ENCODE data around the gene FHIP2A. TPM values are rescaled to one million over a fixed set of nuclear protein-coding genes. Genes with fewer than 3 reads are reported as not detected.

Gene FHIP2A
- total RNA-seq, 2 experiments from 2014 or later = 4.2 to 13.2 TPM

- Histone ChIP-seq H3K4me3 (ENCODE audit: low read depth, low read length, poor library complexity, severe bottlenecking) (no peak overlapping the region), H3K4me1 (ENCODE audit: insufficient read depth, low read length, poor library complexity, severe bottlenecking) (no peaks in the 10 kb centered on the region), H3K79me2 (ENCODE audit: insufficient read depth, low read depth, low read length) (no peaks in the 10 kb centered on the region), H3K9me3 (ENCODE audit: low read length) (no peaks in the 10 kb centered on the region; the same call in 1 of the 2 replicates), H2AFZ (ENCODE audit: low read length) (no peak overlapping the region), H3K4me2 (ENCODE audit: low read length) (no peak overlapping the region), H4K20me1 (ENCODE audit: insufficient read depth, low read length) (no peaks in the 10 kb centered on the region), H3K9me2 (ENCODE audit: insufficient read depth, low read length) (no peaks in the 10 kb centered on the region), H3K36me3 (ENCODE audit: insufficient read depth, low read length) (peaks cover 54% of the 10 kb centered on the region), H3K27ac (ENCODE audit: low read depth, low read length, poor library complexity, severe bottlenecking) (no peak overlapping the region)
- no peak for DNase-seq (ENCODE audit: low spot score)
- no peak for TF ChIP-seq EZH2phosphoT487 (IDR thresholded peaks at IDR 0.05; ENCODE audit: borderline replicate concordance, low read depth, low read length)
- TF ChIP-seq CTCF (conservative IDR thresholded peaks at IDR 0.05; ENCODE audit: low read length) = no peak
- POLR2A ChIA-PET = no interaction called here
- intact Hi-C loops (cut with micrococcal nuclease; ENCODE audit: unreplicated experiment) = no loop called here
- CTCF ChIA-PET (ENCODE audit: unreplicated experiment) = no interaction called here
- BruUV-seq (replicated peaks) = no TSS peak
Observed at GRCh38 chr10:114850126-114850525, 28.5 kb downstream of the FHIP2A start.

- H3K9me2 ChIP-seq (ENCODE audit: insufficient read depth, low read length) = no peaks in the 10 kb centered on the region
- CTCF ChIA-PET (ENCODE audit: unreplicated experiment) = no interaction called here
- no peaks in the 10 kb centered on the region for H4K20me1 ChIP-seq (ENCODE audit: insufficient read depth, low read length)
- intact Hi-C loops (cut with micrococcal nuclease; ENCODE audit: unreplicated experiment) = no loop called here
- H3K4me3 ChIP-seq (ENCODE audit: low read depth, low read length, poor library complexity, severe bottlenecking) = no peak overlapping the region
- H3K27ac ChIP-seq (ENCODE audit: low read depth, low read length, poor library complexity, severe bottlenecking) = no peak overlapping the region
- no peak for DNase-seq (ENCODE audit: low spot score)
- TF ChIP-seq CTCF (conservative IDR thresholded peaks at IDR 0.05; ENCODE audit: low read length) (no peak), EZH2phosphoT487 (IDR thresholded peaks at IDR 0.05; ENCODE audit: borderline replicate concordance, low read depth, low read length) (no peak)
- H2AFZ ChIP-seq (ENCODE audit: low read length) = no peak overlapping the region
- H3K4me1 ChIP-seq (ENCODE audit: insufficient read depth, low read length, poor library complexity, severe bottlenecking) = no peaks in the 10 kb centered on the region
- no peaks in the 10 kb centered on the region; the same call in 1 of the 2 replicates for H3K9me3 ChIP-seq (ENCODE audit: low read length)
- BruUV-seq (replicated peaks) = no TSS peak
- no peak overlapping the region for H3K4me2 ChIP-seq (ENCODE audit: low read length)
- peaks cover 58% of the 10 kb centered on the region for H3K36me3 ChIP-seq (ENCODE audit: insufficient read depth, low read length)
- POLR2A ChIA-PET = no interaction called here
- H3K79me2 ChIP-seq (ENCODE audit: insufficient read depth, low read depth, low read length) = no peaks in the 10 kb centered on the region
Observed at GRCh38 chr10:114851336-114851735, 29.8 kb downstream of the FHIP2A start.

- no peaks in the 10 kb centered on the region for H3K4me1 ChIP-seq (ENCODE audit: insufficient read depth, low read length, poor library complexity, severe bottlenecking)
- H3K9me3 ChIP-seq (ENCODE audit: low read length) = no peaks in the 10 kb centered on the region; the same call in 1 of the 2 replicates
- H3K4me2 ChIP-seq (ENCODE audit: low read length) = no peak overlapping the region
- peaks cover 58% of the 10 kb centered on the region for H3K36me3 ChIP-seq (ENCODE audit: insufficient read depth, low read length)
- ChIA-PET CTCF (ENCODE audit: unreplicated experiment) (no interaction called here), POLR2A (interaction anchor here (1.5 kb wide), 1 partner anchor 25 kb away, joined by 8 read pairs; no protein-coding TSS in a partner anchor)
- no peak overlapping the region for H3K4me3 ChIP-seq (ENCODE audit: low read depth, low read length, poor library complexity, severe bottlenecking)
- no peak for DNase-seq (ENCODE audit: low spot score)
- no peak overlapping the region for H2AFZ ChIP-seq (ENCODE audit: low read length)
- BruUV-seq (replicated peaks) = no TSS peak
- H4K20me1 ChIP-seq (ENCODE audit: insufficient read depth, low read length) = no peaks in the 10 kb centered on the region
- TF ChIP-seq CTCF (conservative IDR thresholded peaks at IDR 0.05; ENCODE audit: low read length) = no peak
- TF ChIP-seq EZH2phosphoT487 (IDR thresholded peaks at IDR 0.05; ENCODE audit: borderline replicate concordance, low read depth, low read length) = no peak
- no peaks in the 10 kb centered on the region for H3K79me2 ChIP-seq (ENCODE audit: insufficient read depth, low read depth, low read length)
- intact Hi-C loops (cut with micrococcal nuclease; ENCODE audit: unreplicated experiment) = no loop called here
- H3K27ac ChIP-seq (ENCODE audit: low read depth, low read length, poor library complexity, severe bottlenecking) = no peak overlapping the region
- no peaks in the 10 kb centered on the region for H3K9me2 ChIP-seq (ENCODE audit: insufficient read depth, low read length)
Observed at GRCh38 chr10:114852197-114852596, 30.6 kb downstream of the FHIP2A start.

All from OCI-LY7 (cell line).